Gastrocnemius medialis (tissue), 4 donors: ENCODE measurements around the gene SIGLEC7.
A peak's percentile ranks its signal among the peaks of the same experiment; 100 is the strongest.

Experiments
- CTCF ChIP-seq, 5 experiments: fragments of 450-650 bp in 3 of 5; fragments of 200-600 bp in 2 of 5; sonication (generic) in 2 of 5; IDR thresholded peaks in 4 of 5; conservative IDR thresholded peaks in 1 of 5; 1 replicate in 4 of 5; 2 replicates in 1 of 5; pipeline ENCODE4 v1.5.1; 2016 to 2019; ENCODE audit warnings: antibody characterized with exemption in 5 of 5, mild to moderate bottlenecking in 3 of 5, moderate library complexity in 3 of 5
- POLR2A ChIP-seq, 2 donors: fragments of 450-650 bp; IDR thresholded peaks; one replicate each; pipeline ENCODE4 v1.6.1; 2017; ENCODE audit warnings: antibody characterized with exemption in 2 of 2, mild to moderate bottlenecking in 2 of 2, moderate library complexity in 2 of 2

GRCh38 chr19:51124729-51125128 lies 17.4 kb upstream of the SIGLEC7 start, which contains the start of gene SIGLEC9:
- no peak for TF ChIP-seq CTCF (IDR thresholded peaks at IDR 0.05 in 4 of 5, conservative IDR thresholded peaks at IDR 0.05 in 1 of 5)
- TF ChIP-seq POLR2A (IDR thresholded peaks at IDR 0.05): peak; percentile 5 to 14
